Common myeloid progenitor, CD34-positive (primary cell): ENCODE data around the gene CAT.

ENCODE experiments used
- CTCF ChIA-PET: fragments of 350-600 bp; sonication (Branson Sonifier 250); formaldehyde crosslinking; loops from one replicate; lab custom pipeline; 2021; ENCODE audit warnings: antibody characterized with exemption; lab: Charles Lee
- POLR2A ChIA-PET: fragments of 350-600 bp; sonication (Branson Sonifier 250); formaldehyde crosslinking; loops from one replicate; lab custom pipeline; 2021; ENCODE audit warnings: antibody characterized with exemption; lab: Charles Lee
- DNase-seq, 3 donors: peaks; one replicate each; pipeline versions ENCODE4 v3.0.0 to v3.0.0-alpha.2; 2013
- H3K27ac ChIP-seq, 2 experiments: 1 replicate in 1 of 2; 2 replicates in 1 of 2; pipeline ENCODE4 v1.7.0; 2013; ENCODE audit warnings: inconsistent platforms in 2 of 2, low read length in 2 of 2, mild to moderate bottlenecking in 2 of 2, low read depth in 1 of 2, moderate library complexity in 1 of 2; ENCODE audit not compliant: severe bottlenecking in 2 of 2, insufficient read depth in 1 of 2, poor library complexity in 1 of 2
- H3K27me3 ChIP-seq, 5 experiments: replicated peaks in 2 of 5; 1 replicate in 3 of 5; 2 replicates in 2 of 5; pipeline versions ENCODE4 v1.6.1 to v1.7.0; 2013; ENCODE audit warnings: low read length in 4 of 5, mild to moderate bottlenecking in 2 of 5, moderate library complexity in 2 of 5, inconsistent platforms in 1 of 5; ENCODE audit not compliant: insufficient read depth in 5 of 5, control insufficient read depth in 4 of 5
- H3K36me3 ChIP-seq, 4 experiments: 1 replicate in 2 of 4; 2 replicates in 2 of 4; pipeline versions ENCODE4 v1.6.1 to v1.7.0; 2013; ENCODE audit warnings: low read length in 3 of 4, control low read depth in 1 of 4, mild to moderate bottlenecking in 1 of 4; ENCODE audit not compliant: control insufficient read depth in 4 of 4, insufficient read depth in 4 of 4
- H3K4me1 ChIP-seq, 4 experiments: 1 replicate in 3 of 4; 2 replicates in 1 of 4; pipeline versions ENCODE4 v1.6.1 to v1.7.1; 2013; ENCODE audit warnings: low read length in 3 of 4, mild to moderate bottlenecking in 3 of 4, control low read depth in 1 of 4, inconsistent platforms in 1 of 4, moderate library complexity in 1 of 4; ENCODE audit not compliant: control insufficient read depth in 4 of 4, insufficient read depth in 4 of 4; ENCODE audit errors: control extremely low read depth in 1 of 4
- H3K4me3 ChIP-seq, 7 experiments: 1 replicate in 4 of 7; 2 replicates in 3 of 7; pipeline versions ENCODE4 v1.5.1 to v1.7.0; 2013; ENCODE audit warnings: mild to moderate bottlenecking in 7 of 7, low read length in 6 of 7, moderate library complexity in 6 of 7, inconsistent platforms in 2 of 7, low read depth in 2 of 7, control low read depth in 1 of 7; ENCODE audit not compliant: insufficient read depth in 4 of 7, control insufficient read depth in 1 of 7; ENCODE audit errors: extremely low read depth in 1 of 7
- H3K9me3 ChIP-seq, 5 experiments: 1 replicate in 4 of 5; 2 replicates in 1 of 5; pipeline versions ENCODE4 v1.6.1 to v1.7.1; 2013; ENCODE audit warnings: low read length in 4 of 5, mild to moderate bottlenecking in 2 of 5, inconsistent platforms in 1 of 5, low read depth in 1 of 5, moderate library complexity in 1 of 5; ENCODE audit not compliant: control insufficient read depth in 4 of 5, insufficient read depth in 2 of 5; ENCODE audit errors: control extremely low read depth in 1 of 5
- WGBS: methylation state at CpG from one replicate; pipeline ENCODE4 v1.1.5; 2013; ENCODE audit not compliant: insufficient coverage; 5-methylcytosine and 5-hydroxymethylcytosine counted together

Gene CAT

DNA sequence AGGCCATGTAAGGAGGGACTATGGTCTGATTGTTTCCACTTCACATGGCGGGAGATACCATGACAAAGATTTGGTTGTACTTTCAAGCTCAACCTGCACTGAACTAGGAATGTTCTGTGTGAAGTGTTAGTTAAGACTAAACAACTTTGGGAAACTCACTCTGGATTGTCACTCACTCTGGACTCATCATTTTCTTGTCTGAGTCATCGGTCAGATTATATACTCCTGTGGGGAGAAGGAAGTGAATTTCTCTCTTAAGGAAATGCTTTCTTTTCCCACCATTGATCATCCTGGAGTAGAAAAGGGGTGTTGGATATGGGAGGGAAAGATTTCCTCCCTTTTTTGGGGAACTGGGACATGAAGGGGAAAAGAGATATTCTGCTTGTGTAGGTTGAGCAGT lies 26.9 kb upstream of the CAT start:
- POLR2A ChIA-PET: no interaction called here
- 100% methylated on average over 2 of the region's 2 CpGs for WGBS
- no peaks in the 10 kb centered on the region for H3K27me3 ChIP-seq
- no peak for DNase-seq
- CTCF ChIA-PET: interaction anchor here (1.2 kb wide), 1 partner anchor 16 kb away, joined by 3 read pairs; no protein-coding TSS in a partner anchor
- H3K9me3 ChIP-seq: peaks cover 7 to 21% (median 10%) of the 10 kb centered on the region in 5 experiments
- no peak overlapping the region for H3K4me3 ChIP-seq
- no peaks in the 10 kb centered on the region for H3K36me3 ChIP-seq
- no peak overlapping the region for H3K27ac ChIP-seq
- H3K4me1 ChIP-seq: peaks cover 0 to 2% (median 0%) of the 10 kb centered on the region in 4 experiments

DNA sequence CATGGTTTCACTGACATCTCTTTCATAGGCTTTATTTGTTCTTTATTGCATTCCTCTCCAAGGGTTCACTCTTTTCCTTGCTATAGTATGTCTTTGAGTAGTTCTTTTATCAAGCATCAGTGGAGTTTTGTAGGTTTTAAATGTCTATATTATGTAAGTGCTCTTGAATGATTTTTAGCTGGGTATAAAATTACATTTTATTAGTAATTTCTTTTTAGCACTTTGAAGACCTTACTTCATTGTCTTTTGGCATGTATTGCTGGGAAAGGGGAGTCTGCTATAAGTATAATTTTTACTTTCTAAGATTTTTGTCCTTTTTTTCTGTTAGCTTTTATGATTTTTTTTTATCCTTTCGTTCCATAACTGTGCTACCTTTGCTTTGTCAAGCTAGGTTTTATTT lies 25.5 kb upstream of the CAT start:
- WGBS: no CpG with 5 or more reads among the region's 1 CpG
- no peaks in the 10 kb centered on the region for H3K36me3 ChIP-seq
- no peaks in the 10 kb centered on the region for H3K27me3 ChIP-seq
- ChIA-PET POLR2A (no interaction called here), CTCF (interaction anchor here (0.6 to 1.6 kb wide), 3 partner anchors 17 to 52 kb away, joined by 3 to 5 read pairs (median 5); no protein-coding TSS in a partner anchor)
- peaks cover 7 to 21% (median 10%) of the 10 kb centered on the region in 5 experiments for H3K9me3 ChIP-seq
- peaks cover 3 to 9% (median 4%) of the 10 kb centered on the region in 4 experiments for H3K4me1 ChIP-seq
- no peak for DNase-seq
- no peak overlapping the region for H3K4me3 ChIP-seq
- H3K27ac ChIP-seq: no peak overlapping the region

DNA sequence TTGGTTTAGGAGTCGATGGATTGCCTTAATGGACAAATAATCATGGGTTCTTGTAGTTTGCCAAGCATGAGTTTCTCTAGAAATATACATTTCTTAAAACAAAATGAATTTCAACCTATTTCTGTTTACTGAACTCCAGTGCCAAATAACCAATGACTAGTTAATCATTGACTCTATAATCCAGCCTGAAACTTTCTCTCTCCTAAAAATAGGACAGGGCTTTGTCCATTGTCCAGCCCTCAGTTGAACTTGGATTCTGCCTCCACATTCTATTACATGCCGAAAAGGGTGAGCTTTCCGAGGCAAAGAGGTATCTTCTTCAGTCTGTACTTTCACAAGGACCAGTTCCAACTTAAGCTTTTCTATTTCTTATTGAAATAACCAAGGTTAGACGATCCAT lies 23.2 kb upstream of the CAT start:
- no peaks in the 10 kb centered on the region for H3K36me3 ChIP-seq
- H3K4me3 ChIP-seq: no peak overlapping the region
- 60% methylated on average over 2 of the region's 4 CpGs for WGBS
- H3K27me3 ChIP-seq: no peaks in the 10 kb centered on the region
- H3K9me3 ChIP-seq: peaks cover 7 to 21% (median 10%) of the 10 kb centered on the region in 5 experiments
- CTCF ChIA-PET: interaction anchor here (1.1 to 2.5 kb wide), 5 partner anchors 12 to 53 kb away, joined by 3 to 9 read pairs (median 4); partner anchors contain the start of gene CAT
- POLR2A ChIA-PET: interaction anchor here (0.6 kb wide), 1 partner anchor 1948 kb away, joined by 3 read pairs; no protein-coding TSS in a partner anchor
- H3K4me1 ChIP-seq: peaks cover 5 to 22% (median 6%) of the 10 kb centered on the region in 4 experiments
- DNase-seq: no peak
- H3K27ac ChIP-seq: no peak overlapping the region

DNA sequence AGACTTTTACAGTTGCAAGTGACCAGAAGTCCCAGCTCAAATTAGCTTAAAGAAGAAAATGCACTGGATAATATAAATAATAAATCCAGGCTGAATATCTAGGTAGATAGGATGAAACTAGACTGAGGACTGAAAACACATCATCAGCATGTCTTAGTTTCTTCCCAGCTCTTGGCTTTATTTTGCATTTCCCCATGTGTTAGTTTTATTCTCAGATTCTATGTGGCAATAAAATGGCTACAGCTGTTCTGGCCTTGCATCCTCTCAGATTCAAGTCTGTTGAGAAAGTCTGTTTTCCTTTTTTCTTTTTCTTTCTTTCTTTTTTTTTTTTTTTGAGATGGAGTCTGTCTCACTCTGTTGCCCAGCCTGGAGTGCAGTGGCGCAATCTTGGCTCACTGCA lies 22.6 kb upstream of the CAT start:
- CTCF ChIA-PET: interaction anchor here (1.1 to 2.5 kb wide), 5 partner anchors 13 to 52 kb away, joined by 3 to 9 read pairs (median 4); partner anchors contain the start of gene CAT
- H3K4me1 ChIP-seq: peaks cover 5 to 27% (median 7%) of the 10 kb centered on the region in 4 experiments
- H3K36me3 ChIP-seq: no peaks in the 10 kb centered on the region
- H3K27ac ChIP-seq: no peak overlapping the region
- peaks cover 7 to 21% (median 10%) of the 10 kb centered on the region in 5 experiments for H3K9me3 ChIP-seq
- no peak for DNase-seq
- H3K27me3 ChIP-seq: no peaks in the 10 kb centered on the region
- POLR2A ChIA-PET: no interaction called here
- no peak overlapping the region for H3K4me3 ChIP-seq
- no CpG with 5 or more reads among the region's 1 CpG for WGBS

DNA sequence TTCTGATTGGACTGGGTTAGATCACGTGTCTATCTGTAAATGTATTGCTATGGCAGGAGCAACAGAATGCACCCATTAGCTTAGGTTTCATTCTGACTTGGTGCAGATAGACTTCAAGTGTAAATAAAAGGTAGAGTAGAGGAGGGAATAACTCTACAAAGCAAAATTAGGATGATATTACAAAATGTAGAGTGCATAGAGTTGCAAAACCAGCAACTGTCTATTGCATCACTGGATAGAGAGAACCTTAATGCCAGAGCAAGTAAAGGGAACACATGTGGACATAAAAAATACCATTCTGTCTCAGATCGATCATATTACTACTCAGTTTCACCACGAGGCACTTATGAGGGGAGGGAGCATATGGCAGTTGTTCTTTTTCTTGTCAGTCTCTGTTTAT lies 22.0 kb upstream of the CAT start:
- ChIA-PET POLR2A (no interaction called here), CTCF (interaction anchor here (0.6 to 2.5 kb wide), 6 partner anchors 8 to 243 kb away, joined by 3 to 9 read pairs (median 4); no protein-coding TSS in a partner anchor)
- no peak overlapping the region for H3K27ac ChIP-seq
- DNase-seq: no peak
- no peaks in the 10 kb centered on the region for H3K27me3 ChIP-seq
- WGBS: 86% methylated on average over 1 of the region's 3 CpGs
- peaks cover 6 to 21% (median 8%) of the 10 kb centered on the region in 5 experiments for H3K9me3 ChIP-seq
- H3K4me1 ChIP-seq: peaks cover 7 to 28% (median 7%) of the 10 kb centered on the region in 4 experiments
- no peak overlapping the region for H3K4me3 ChIP-seq
- H3K36me3 ChIP-seq: no peaks in the 10 kb centered on the region

DNA sequence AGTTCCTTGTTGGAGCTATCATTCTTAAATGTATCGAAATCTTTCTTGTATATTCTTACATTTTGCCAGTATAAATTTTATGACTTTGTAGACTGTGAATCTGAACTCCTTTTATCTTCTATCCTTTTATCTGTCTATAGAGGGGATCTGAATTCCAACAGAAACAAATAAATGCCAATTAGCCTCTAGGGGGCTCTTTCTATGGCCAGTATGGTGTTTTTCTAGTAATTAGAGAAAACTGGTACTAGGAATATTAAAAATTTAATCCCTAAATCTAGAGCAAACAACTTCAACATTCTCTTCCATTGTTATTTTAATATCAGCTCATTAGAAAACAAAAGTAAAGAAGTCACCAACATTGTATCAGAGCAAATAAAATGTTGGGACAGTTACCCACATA lies 21.5 kb upstream of the CAT start:
- peaks cover 7 to 32% (median 10%) of the 10 kb centered on the region in 4 experiments for H3K4me1 ChIP-seq
- DNase-seq: no peak
- CTCF ChIA-PET: interaction anchor here (0.6 to 2.5 kb wide), 8 partner anchors 8 to 243 kb away, joined by 3 to 9 read pairs (median 4); no protein-coding TSS in a partner anchor
- POLR2A ChIA-PET: no interaction called here
- H3K27ac ChIP-seq: no peak overlapping the region
- peaks cover 5 to 21% (median 8%) of the 10 kb centered on the region in 5 experiments for H3K9me3 ChIP-seq
- no CpG with 5 or more reads among the region's 1 CpG for WGBS
- H3K27me3 ChIP-seq: no peaks in the 10 kb centered on the region
- H3K36me3 ChIP-seq: no peaks in the 10 kb centered on the region
- no peak overlapping the region for H3K4me3 ChIP-seq

DNA sequence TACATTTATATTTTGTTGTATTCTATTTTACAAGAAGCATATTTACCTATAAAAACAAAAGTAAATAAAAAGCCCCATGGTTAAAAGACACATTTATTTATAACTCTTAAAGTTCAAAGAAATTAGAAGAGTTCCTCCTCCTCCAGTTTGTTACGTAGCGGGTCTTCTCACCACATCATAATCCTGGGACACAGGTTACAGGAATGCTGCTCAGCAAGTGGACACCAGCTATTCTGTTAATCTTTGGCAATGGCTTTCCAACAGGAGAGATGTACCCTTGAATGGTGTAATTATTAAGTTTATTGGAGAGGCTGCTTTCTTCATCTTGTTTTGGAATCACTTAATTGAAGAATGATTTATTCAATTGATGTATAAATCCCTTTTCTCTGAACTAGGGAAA lies 19.6 kb upstream of the CAT start:
- Histone ChIP-seq H3K27ac (no peak overlapping the region), H3K36me3 (no peaks in the 10 kb centered on the region), H3K9me3 (peaks cover 0 to 6% (median 0%) of the 10 kb centered on the region in 5 experiments), H3K27me3 (no peaks in the 10 kb centered on the region), H3K4me3 (no peak overlapping the region), H3K4me1 (peaks cover 22 to 49% (median 26%) of the 10 kb centered on the region in 4 experiments)
- DNase-seq: no peak
- CTCF ChIA-PET: interaction anchor here (0.7 to 1.1 kb wide), 2 partner anchors 12 to 49 kb away, joined by 3 read pairs; no protein-coding TSS in a partner anchor
- POLR2A ChIA-PET: no interaction called here
- 92% methylated on average over 2 of the region's 2 CpGs for WGBS
